ENCODE measurements around the gene CPD. TPM values are rescaled to one million over a fixed set of nuclear protein-coding genes. Genes with fewer than 3 reads are reported as not detected.
A peak's percentile ranks its signal among the peaks of the same experiment; 100 is the strongest.
"Not testable (repeated sequence)": the region's sequence is repeated elsewhere in the genome, so short reads cannot be mapped to it uniquely, and the experiment has no call there.

CPD gene
- total RNA-seq, 1 donor from 2014 or later, result 20.3 TPM

DNA sequence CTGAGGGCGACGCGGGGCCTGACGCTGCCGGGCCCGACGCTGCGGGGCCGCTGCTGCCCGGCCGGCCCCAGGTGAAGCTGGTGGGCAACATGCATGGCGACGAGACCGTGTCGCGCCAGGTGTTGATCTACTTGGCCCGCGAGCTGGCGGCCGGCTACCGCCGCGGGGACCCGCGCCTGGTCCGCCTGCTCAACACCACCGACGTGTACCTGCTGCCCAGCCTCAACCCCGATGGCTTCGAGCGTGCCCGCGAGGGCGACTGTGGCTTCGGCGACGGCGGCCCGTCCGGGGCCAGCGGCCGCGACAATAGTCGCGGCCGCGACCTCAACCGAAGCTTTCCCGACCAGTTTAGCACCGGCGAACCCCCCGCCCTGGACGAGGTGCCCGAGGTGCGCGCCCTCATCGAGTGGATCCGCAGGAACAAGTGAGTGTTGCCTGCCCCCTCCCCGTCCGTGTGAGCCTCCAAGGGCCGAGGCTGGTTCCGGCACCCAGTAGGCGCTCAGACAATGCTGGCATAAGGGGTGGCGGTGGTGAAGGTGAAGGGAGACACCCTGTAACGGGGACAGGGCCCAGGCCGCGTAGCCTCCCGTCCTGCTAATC lies 676 bp downstream of the CPD start:
- DNase-seq (peak; percentile 41), ATAC-seq (peak; percentile 20)
- intact Hi-C loops (cut with micrococcal nuclease), result no loop called here

DNA sequence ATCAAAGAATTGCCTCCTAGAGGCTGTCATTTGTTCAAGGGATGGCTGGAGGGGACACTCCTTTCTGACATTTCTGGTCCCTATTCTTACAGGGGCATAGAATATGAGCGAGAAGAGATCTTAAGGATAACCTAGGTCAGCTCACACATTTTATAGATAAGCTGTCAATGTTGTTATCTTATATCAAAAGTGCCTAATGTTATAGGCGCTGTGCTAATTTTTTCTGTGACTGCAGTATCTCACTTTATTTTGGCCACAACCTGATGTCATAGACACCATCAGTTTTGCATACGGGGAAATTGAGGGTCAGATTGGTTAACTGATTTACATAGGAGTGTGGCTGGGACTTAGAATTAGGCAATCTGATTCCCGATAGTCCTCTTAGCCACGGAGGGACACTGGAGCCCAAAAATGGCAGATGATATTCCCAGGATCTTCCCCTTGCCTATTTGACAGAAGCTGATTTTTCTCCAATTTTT lies 1.2 kb downstream of the CPD start:
- no peak for DNase-seq
- intact Hi-C loops (cut with micrococcal nuclease), result no loop called here
- no peak for ATAC-seq

DNA sequence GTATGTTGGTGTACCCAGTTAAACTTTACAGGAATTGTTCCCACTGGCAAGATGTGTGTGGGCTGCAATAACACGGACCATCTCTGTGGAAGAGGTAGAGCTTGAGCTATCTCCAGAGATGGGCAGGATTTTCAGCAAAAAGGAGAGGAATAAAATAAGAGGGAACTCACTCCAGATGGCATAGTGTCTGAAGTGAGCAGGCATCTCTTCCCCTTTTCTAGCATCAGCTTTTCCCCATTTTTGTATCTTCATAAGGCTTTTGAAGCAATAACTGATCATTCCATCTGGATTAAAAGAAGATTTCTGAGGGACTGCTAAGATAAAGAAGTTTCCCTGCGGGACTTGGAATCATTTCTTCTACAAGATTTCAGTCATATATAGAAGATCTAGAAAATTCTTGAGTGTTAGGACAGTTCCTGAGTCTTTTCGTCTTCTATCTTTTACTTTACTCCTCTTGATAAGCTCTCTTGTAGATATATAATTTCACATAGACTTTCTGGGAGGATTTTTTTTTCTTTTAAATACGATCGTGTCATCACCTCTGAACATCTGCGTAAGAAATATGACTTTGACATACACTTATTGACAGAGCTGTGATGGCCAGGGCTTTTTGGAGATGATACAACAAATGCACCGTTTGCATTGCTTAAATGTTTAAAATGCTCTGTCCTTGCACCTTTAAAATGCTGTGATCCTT lies 2.1 kb downstream of the CPD start:
- intact Hi-C loops (cut with micrococcal nuclease), result no loop called here
- no peak for DNase-seq
- ATAC-seq, result no peak

DNA sequence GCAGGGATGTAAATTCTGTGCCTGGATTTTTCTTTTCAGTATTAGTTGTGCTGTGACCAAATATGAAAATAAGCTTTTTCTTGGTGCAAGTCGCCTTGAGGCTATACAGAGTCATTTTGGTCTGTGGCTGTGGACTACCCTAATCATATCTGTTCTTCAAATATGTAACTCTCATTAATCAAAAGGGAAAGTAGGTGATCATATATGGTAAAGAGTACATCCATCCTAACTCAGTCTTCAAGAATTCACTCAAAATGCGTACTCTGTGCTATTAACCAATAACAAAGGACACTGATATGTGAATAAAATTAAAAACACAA lies 2.6 kb downstream of the CPD start:
- ATAC-seq (no peak), DNase-seq (no peak)
- intact Hi-C loops (cut with micrococcal nuclease), result no loop called here

DNA sequence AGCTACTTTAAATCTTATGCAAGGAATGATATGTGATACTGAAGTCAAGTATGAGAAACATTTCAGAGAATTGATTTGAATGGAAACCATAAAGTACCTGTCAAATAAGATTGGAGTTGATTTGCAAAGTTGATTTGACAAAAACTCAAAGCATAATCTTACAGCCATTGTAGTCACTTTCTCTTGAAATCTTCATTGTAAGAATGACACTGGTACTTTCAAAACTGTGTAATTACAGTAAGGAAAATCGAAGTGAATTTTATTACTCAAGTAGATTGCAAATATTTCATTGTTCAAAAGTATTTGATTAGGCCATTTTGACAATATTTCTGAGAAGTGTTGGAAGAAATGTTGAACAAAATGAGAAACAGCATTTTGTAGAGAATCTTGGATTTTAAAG lies 3.6 kb downstream of the CPD start:
- intact Hi-C loops (cut with micrococcal nuclease), result no loop called here
- no peak for ATAC-seq

DNA sequence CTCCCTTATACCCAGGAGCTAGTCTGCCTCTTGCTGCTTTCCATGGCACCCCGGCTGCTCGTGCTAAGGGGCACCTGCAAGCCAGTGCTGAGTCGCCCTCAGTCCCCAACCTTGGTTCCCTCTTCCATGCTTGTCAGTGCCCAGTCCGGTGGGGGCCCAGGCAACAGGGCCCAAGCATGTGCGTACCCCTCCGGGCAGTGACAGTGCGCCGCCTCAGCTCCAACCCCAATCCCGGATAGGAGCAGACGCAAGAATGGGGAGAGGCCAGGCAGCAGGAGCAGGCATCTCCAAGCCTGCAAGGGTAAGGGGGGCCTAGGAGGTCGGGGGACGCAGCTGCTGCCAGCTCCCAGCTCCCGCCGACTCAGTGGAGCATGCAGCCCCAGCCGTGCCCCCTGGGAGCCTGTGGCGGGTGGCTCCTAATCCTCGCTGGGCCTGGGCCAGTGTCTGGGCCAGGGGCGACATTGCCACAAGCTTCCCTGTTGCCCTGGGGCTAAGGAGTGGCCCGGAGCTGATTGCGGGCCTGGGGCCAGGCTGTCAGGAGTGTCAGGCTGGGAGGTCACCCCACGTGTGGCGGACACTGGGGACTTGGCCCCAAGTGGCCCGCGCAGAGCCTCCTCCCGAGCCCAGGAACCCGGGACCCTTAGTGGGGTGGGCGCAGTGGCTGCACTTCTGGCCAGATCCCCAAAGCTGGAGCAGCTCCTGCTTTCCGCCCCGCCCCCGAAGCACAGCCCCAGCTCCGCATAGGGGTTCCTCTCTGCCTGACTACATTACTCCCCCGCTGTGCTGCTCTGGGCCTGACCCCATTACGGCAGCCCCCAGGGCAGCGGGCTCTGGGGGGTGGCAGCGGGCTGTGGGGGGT lies 9.8 kb downstream of the CPD start:
- intact Hi-C loops (cut with micrococcal nuclease), result no loop called here
- no peak for ATAC-seq
- DNase-seq, result no peak

More for the DNA sequence above, 3.6 kb downstream of the CPD start:
- no peak for DNase-seq

DNA sequence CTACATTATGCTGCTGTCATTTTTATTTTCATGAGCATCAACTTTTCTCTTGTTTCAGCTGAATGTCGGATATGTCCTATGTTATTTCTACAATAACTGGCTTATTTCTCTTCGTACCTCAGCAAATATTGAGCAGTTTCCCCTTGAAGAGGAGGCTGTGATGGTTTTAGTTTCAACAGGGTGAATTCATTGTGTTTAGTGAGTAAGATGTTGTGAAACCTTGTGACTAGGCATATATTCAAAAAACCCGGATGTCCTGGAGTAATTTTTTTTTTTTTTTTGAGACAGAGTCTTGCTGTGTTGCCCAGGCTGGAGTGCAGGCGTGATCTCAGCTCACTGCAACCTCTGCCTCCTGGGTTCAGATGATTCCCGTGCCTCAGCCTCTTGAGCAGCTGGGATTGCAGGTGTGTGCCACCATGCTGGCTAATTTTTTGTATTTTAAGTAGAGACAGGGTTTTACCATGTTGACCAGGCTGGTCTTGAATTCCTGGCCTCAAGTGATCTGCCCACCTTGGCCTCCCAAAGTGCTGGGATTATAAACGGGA lies 11.1 kb downstream of the CPD start:
- no peak for ATAC-seq
- DNase-seq, result no peak
- intact Hi-C loops (cut with micrococcal nuclease), result no loop called here

DNA sequence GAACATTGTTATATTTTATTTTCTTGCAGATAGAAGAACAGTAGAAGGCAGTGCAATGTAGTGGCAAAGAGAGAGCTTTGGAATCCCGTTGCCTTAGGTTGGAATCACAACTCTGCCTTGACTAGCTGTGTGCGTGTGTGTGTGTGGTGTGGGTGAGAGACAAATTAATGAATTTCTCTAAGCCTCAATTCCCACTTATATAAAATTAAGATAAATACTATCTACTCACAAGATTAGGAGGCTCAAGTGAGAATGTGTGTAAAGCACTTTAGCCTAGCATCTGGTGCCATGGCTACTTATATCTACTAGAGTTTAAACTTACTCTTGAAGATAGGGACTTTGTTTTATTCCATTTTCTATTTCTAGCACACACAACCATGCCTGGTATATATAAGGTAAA lies 12.8 kb downstream of the CPD start:
- ATAC-seq (no peak), DNase-seq (no peak)
- intact Hi-C loops (cut with micrococcal nuclease), result no loop called here

DNA sequence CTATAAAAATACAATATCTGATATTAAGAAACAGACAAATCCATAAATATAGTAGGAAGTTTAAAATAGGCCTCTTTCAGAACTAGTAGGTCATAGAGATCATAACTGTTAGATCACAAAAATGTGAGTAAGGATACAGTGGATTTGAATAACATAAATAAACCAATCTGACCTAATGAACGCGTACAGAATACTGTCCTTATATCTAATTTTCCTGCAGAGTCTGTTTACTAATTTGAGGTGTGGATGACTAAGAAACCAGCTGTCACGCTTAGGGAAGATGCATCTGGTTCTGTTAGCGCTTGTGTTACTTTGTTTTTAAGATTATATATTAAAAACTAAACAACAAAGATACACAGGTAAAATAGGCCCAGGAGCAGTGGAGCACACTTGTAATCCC lies 14.8 kb downstream of the CPD start:
- ATAC-seq (no peak), DNase-seq (no peak)
- intact Hi-C loops (cut with micrococcal nuclease), result no loop called here

DNA sequence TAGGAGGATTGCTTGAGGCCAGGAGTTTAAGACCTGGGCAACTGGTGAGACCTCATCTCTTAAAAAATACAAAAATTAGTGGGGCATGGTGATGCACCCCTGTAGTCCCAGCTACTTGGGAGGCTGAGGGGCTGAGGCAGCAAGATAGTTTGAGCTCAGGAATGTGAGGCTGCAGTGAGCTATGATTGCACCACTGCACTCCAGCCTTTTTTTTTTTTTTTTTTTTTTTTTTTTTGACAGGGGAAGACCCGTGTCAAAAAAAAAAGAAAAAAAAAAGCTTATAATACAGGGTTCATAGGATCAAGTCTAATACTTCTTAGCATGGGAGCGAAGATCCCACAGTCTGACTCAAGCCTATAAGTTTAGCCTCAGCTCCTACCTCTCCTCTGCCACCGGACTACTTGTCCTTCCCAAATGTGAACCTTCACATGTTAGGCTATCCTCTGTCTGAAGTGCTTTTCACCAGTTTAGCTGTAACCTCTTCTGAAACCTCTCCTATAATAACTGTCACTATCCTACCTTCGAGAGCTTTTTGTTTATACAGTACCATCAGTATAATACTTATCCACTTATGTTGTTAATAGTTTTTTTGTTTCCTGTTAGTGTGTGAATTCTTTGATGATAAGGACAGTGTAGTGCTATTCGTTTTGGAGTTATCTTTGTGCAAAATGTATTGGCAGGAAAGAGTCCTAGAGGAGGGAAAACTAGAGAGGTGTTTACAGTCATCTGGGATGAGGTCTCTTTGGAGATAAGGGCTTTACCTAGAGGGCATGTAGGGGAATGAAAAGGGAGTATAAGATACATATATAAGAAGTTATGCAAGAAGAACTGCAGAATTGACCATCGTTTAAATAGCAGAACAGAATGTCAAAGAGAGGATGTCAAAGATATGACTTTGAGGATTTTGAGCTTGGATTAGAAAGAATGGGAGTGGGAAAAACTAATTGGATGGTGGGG lies 15.5 kb downstream of the CPD start:
- ATAC-seq, result no peak
- no peak for DNase-seq
- intact Hi-C loops (cut with micrococcal nuclease), result no loop called here

DNA sequence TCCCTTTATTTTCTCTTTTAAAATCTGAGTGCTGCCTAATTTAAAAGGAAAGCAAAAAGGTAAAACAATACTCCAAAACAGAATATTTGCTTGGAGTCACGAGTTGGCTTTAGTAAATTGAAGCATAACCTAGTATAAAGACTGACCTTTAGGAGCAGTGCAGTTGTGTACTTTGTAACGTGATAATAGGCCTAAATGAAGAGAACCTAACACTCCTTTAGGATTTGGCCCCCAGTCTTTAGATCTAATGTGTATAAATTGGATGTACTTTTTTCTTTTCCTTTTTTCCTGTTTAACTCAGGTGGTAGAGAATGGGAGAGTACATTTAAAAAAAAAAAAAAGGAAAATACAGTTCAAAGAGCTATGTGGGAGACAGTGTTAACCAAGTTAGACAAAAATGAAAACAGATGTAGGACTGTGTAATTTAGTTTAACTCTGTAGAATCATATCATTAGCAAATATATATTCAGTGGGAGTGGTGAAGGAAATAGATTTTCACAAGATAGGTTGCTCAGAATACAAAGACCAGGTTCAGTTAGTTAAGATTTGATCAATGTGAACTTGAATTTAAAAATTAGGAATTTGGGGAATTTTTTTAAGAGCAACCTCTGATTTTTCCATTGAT lies 16.8 kb downstream of the CPD start:
- no peak for DNase-seq
- ATAC-seq, result no peak
- intact Hi-C loops (cut with micrococcal nuclease), result no loop called here

DNA sequence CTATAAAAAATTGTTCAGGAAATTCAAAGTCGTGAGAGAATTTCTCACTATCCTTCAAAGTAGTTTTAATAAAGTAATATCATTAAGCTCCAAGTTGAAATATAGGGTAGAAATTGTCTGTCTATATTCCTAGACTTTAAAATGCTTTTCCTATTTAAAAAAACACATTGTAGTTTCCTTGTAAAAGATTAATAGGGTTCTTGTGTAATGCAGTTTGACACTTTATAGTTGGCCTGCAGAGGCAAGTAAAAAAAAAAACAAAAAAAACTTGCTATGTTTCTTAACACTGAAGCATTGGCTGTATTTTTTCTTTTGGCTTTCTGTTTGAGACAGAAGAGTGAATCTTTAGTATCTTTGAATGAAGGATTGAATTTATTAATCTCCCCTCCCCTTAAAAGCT lies 17.4 kb downstream of the CPD start:
- intact Hi-C loops (cut with micrococcal nuclease), result no loop called here
- DNase-seq (no peak), ATAC-seq (no peak)

DNA sequence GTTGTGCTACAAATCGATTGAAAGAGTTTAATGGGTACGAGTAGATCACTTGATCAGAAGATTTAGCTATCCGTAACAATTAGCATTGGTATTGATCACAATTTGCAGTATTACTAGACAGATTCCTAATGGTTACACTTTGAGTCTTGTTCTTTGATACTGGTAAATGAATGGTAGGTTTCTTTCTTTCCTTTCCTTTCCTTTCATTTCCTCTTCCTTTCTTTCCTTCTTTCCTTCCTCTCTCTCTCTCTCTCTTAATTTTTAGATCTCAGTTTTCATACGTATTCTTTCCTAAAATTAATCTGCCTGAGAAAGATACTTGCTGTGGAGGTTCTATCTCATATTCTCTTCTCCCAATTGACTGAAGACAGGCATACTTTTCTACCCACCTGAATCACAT lies 17.9 kb downstream of the CPD start:
- DNase-seq (no peak), ATAC-seq (no peak)
- intact Hi-C loops (cut with micrococcal nuclease), result no loop called here

DNA sequence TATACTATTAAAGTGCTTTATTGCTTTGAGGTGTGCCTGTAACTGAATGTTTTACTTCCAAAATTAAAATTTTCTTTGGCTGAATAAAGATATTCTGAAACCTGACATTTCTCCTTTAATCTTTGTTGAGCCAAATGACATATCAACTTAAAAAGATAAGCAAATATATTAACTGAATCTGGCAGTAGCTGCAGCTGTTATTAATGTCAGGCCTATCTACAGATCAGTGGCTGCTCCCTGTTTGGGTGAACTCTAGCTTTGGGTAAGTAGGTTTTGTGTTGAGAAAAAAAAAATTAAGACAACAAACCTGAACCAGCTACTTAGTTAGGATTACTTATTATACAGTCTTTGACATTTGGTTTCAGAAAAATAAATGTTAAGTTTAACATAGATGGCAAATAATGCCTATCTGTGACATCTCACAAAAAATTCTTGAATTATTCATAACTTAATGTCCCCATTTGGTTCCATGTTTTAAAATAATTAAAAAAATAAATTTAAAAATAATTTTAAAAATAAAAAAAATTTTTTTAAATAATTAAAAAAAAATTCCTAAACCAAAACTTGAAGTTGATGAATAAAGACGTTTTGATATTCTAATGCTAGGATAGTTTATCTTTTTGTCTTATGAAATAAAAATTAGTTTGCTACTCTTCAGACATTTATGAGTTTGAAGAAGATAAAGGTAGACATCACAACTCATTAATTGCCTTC lies 19.8 kb downstream of the CPD start:
- ATAC-seq (no peak), DNase-seq (no peak)

DNA sequence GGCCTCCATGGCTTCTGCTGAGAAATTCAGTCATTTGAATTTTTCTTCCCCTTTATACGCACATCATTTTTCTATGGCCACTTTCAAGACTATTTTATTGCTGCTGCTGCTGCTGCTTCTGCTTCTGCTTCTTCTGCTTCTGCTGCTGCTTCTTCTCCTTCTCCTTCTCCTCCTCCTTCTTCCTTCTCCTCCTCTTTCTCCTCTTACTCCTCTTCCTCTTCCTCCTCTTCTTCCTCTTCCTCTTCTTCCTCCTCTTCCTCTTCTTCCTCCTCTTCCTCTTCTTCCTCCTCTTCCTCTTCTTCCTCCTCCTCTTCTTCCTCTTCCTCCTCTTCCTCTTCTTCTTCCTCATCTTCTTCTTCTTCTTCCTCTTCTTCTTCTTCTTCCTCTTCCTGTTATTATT lies 22.4 kb downstream of the CPD start:
- intact Hi-C loops (cut with micrococcal nuclease), result no loop called here
- ATAC-seq (no peak), DNase-seq (no peak)

More for the DNA sequence above, 19.8 kb downstream of the CPD start:
- intact Hi-C loops (cut with micrococcal nuclease), result no loop called here

DNA sequence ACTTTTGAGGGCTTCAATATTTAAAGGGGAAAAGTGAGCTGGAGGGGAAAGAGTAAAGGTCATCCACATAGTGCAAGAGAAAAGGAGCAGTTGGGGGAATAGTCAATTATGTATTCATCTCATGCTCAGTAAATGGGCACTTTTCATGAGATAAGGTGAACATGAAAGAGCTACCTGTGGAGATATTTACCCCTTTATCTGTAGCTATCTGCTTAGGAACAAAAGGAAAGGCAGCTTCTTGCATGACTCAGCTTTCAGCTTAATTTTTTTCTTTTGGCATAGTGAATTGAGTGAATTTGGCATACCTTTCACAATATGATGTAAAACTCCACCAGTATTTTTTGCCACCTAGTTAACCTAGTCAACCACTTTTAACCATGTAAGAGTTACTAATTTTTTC lies 26.4 kb downstream of the CPD start:
- intact Hi-C loops (cut with micrococcal nuclease), result no loop called here
- no peak for ATAC-seq

DNA sequence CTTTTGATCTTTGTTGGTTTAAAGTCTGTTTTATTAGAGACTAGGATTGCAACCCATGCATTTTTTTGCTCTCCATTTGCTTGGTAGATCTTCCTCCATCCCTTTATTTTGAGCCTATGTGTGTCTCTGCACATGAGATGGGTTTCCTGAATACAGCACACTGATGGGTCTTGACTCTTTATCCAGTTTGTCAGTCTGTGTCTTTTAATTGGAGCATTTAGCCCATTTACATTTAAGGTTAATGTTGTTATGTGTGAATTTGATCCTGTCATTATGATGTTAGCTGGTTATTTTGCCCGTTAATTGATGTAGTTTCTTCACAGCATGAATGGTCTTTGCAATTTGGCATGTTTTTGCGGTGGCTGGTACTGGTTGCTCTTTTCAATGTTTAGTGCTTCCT lies 31.9 kb downstream of the CPD start:
- DNase-seq; intact Hi-C loops (cut with micrococcal nuclease); ATAC-seq: not testable (repeated sequence)

More for the DNA sequence above, 26.4 kb downstream of the CPD start:
- DNase-seq, result no peak

DNA sequence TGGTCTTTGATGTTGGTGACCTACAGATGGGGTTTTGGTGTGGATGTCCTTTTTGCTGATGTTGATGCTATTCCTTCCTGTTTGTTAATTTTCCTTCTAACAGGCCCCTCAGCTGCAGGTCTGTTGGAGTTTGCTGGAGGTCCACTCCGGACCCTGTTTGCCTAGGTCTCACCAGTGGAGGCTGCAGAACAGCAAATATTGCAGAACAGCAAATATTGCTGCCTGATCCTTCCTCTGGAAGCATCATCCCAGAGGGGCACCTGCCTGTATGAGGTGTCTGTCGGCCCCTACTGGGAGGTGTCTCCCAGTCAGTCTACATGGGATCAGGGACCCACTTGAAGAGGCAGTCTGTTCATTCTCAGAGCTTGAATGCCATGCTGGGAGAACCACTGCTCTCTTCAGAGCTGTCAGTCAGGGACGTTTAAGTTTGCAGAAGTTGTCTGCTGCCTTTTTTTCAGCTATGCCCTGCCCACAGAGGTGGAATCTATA lies 33.3 kb downstream of the CPD start:
- DNase-seq; ATAC-seq; intact Hi-C loops (cut with micrococcal nuclease): not testable (repeated sequence)
